K562 (cell line): Measurements from ENCODE around the gene FREM1. TPM values are rescaled to one million over a fixed set of nuclear protein-coding genes. Genes with fewer than 3 reads are reported as not detected.

Experiments used
- ATAC-seq: fragments of 200-7000 bp; cut with Tn5 transposase; 3 replicates; pipeline ENCODE4 v1.9.1; 2020; ENCODE audit warnings: moderate library complexity
- BruUV-seq: library from RNA; stranded (reverse); fragments of 400-500 nt; replicated peaks from 2 replicates; lab custom pipeline; 2021; lab: Mats Ljungman, UMichigan
- CTCF ChIA-PET: fragments of 300-600 bp; formaldehyde crosslinking; extraction: SDS; loops from one replicate; lab custom pipeline; 2021; ENCODE audit warnings: low intra/inter-chr PET ratio; lab: Yijun Ruan, JAX
- POLR2A ChIA-PET: fragments of 300-600, 350-650 bp; sonication (Branson Sonifier 250); formaldehyde crosslinking; extraction: SDS; loops from one replicate; lab custom pipeline; 2021; ENCODE audit warnings: antibody characterized with exemption, inconsistent platforms; lab: Yijun Ruan, JAX
- DNase-seq, 4 experiments: peaks; one replicate each; pipeline versions ENCODE4 v3.0.0 to v3.0.0-alpha.2; 2011 to 2018; ENCODE audit warnings: low spot score in 3 of 4, mixed read lengths in 3 of 4; ENCODE audit errors: extremely low read depth in 1 of 4
- FAIRE-seq: peaks from 2 replicates; lab custom pipeline; 2011; peaks lifted over from hg19 to GRCh38; lab: Jason Lieb, UNC
- H2AFZ ChIP-seq: 2 replicates; pipeline ENCODE4 v1.6.0; 2011; ENCODE audit warnings: low read depth, low read length, control low read depth, inconsistent platforms
- H3K27ac ChIP-seq: fragments of 200-600 bp; 3 replicates; pipeline ENCODE4 v1.8.0; 2011; ENCODE audit warnings: low read depth, mild to moderate bottlenecking, control low read depth, inconsistent platforms, low read length, moderate library complexity, mixed read lengths; ENCODE audit errors: extremely low read depth
- H3K27me3 ChIP-seq, 2 experiments: fragments of 300-600 bp in 1 of 2; 2 replicates in 1 of 2; 3 replicates in 1 of 2; pipeline versions ENCODE4 v1.6.0 to v1.8.0; 2011; ENCODE audit warnings: inconsistent platforms in 2 of 2, low read length in 2 of 2, mild to moderate bottlenecking in 1 of 2, mixed read lengths in 1 of 2, moderate library complexity in 1 of 2; ENCODE audit not compliant: control insufficient read depth in 2 of 2, insufficient read depth in 2 of 2
- H3K36me3 ChIP-seq: fragments of 300-600 bp; 3 replicates; pipeline ENCODE4 v1.8.0; 2011; ENCODE audit warnings: mild to moderate bottlenecking, low read length, inconsistent platforms; ENCODE audit not compliant: control insufficient read depth, insufficient read depth
- H3K4me1 ChIP-seq, 2 experiments: fragments of 200-600 bp in 1 of 2; replicated peaks in 1 of 2; 2 replicates in 1 of 2; 3 replicates in 1 of 2; pipeline versions ENCODE4 v1.5.1 to v1.8.0; 2011; ENCODE audit warnings: inconsistent platforms in 2 of 2, low read length in 2 of 2, mild to moderate bottlenecking in 1 of 2, mixed read lengths in 1 of 2, moderate library complexity in 1 of 2; ENCODE audit not compliant: control insufficient read depth in 2 of 2, insufficient read depth in 2 of 2
- H3K4me2 ChIP-seq: 2 replicates; pipeline ENCODE4 v1.6.1; 2011; ENCODE audit warnings: low read length, control low read depth, inconsistent platforms, mixed read lengths; ENCODE audit not compliant: insufficient read depth
- H3K4me3 ChIP-seq: fragments of 200-600 bp; sonication (generic), shearing (Covaris generic); 2 replicates; pipeline ENCODE4 v1.5.1; 2016; ENCODE audit warnings: control low read depth, inconsistent platforms
- H3K79me2 ChIP-seq: fragments of 200-600 bp; 3 replicates; pipeline ENCODE4 v1.8.0; 2011; ENCODE audit warnings: low read length, inconsistent platforms; ENCODE audit not compliant: control insufficient read depth, insufficient read depth
- H3K9ac ChIP-seq, 2 experiments: 2 replicates each; pipeline versions ENCODE4 v1.6.0 to v1.6.1; 2011; ENCODE audit warnings: low read depth in 2 of 2, low read length in 2 of 2, control low read depth in 1 of 2, inconsistent platforms in 1 of 2, mild to moderate bottlenecking in 1 of 2, mixed read lengths in 1 of 2; ENCODE audit not compliant: insufficient read depth in 1 of 2
- H3K9me1 ChIP-seq: one replicate; pipeline ENCODE4 v1.6.0; 2011; ENCODE audit warnings: inconsistent platforms, mild to moderate bottlenecking, low read length, moderate library complexity; ENCODE audit not compliant: control insufficient read depth, insufficient read depth
- H3K9me3 ChIP-seq: replicated peaks from 2 replicates; pipeline ENCODE4 v1.5.1; 2011; ENCODE audit warnings: low read depth, low read length, inconsistent platforms; ENCODE audit not compliant: control insufficient read depth, insufficient read depth
- H4K20me1 ChIP-seq: replicated peaks from 2 replicates; pipeline ENCODE4 v1.6.1; 2011; ENCODE audit warnings: low read length, inconsistent platforms, mixed read lengths; ENCODE audit not compliant: control insufficient read depth, insufficient read depth
- MEIS2 ChIP-seq: fragments of 450-650 bp; IDR thresholded peaks from 2 replicates; pipeline ENCODE4 v1.6.1; 2014; ENCODE audit warnings: mild to moderate bottlenecking; ENCODE audit not compliant: partially characterized antibody
- WGBS: fragments of 100-300 bp; shearing (Covaris generic); methylation state at CpG from one replicate; pipeline ENCODE4 v1.1.6; 2016; ENCODE audit warnings: low coverage, mixed read lengths; ENCODE audit not compliant: insufficient coverage; ENCODE audit errors: missing lambda C conversion rate; 5-methylcytosine and 5-hydroxymethylcytosine counted together
- in situ Hi-C: fragments of 300-500 bp; cut with MboI; formaldehyde crosslinking; loops from 4 replicates; pipeline ENCODE4 v1.15.0; 2018; ENCODE audit warnings: inconsistent platforms, mixed read lengths
- intact Hi-C: fragments of 100-400 bp; cut with micrococcal nuclease; formaldehyde crosslinking; loops from 2 replicates; pipeline ENCODE4 v1.14.2; 2022
- polyA plus RNA-seq, 8 experiments: library from polyadenylated mRNA; depleted of rRNA in 4 of 8; stranded (reverse) in 5 of 8; unstranded in 3 of 8; fragments of >200 nt; fragmentation: Nextera tagmentation in 2 of 8; fragmentation: Illumina TruSeq in 1 of 8; extraction: Ambion mirVana in 2 of 8; extraction: Trizol in 1 of 8; gene quantifications; 2 replicates each; pipeline versions ENCODE4 v1.2.1 to v1.2.3, GENCODE V29; 2011 to 2014; ENCODE audit warnings: inconsistent platforms in 1 of 8, missing spikeins in 1 of 8
- total RNA-seq, 7 experiments: library from RNA; depleted of rRNA in 6 of 7; stranded (reverse); fragments of >200 nt in 6 of 7; fragmentation: Illumina TruSeq in 2 of 7; extraction: Trizol in 2 of 7; gene quantifications; 2 replicates each; pipeline versions ENCODE4 v1.2.1 to v1.2.3, GENCODE V29; 2011 to 2021; ENCODE audit warnings: low replicate concordance in 1 of 7
- TF ChIP-seq, protein P1 (sequence below): fragments of 450-650 bp; IDR thresholded peaks from 2 replicates; pipeline ENCODE4 v1.6.1; 2016
- TF ChIP-seq, protein P2 (sequence below), 2 experiments: fragments of 450-650 bp in 1 of 2; IDR thresholded peaks; 2 replicates each; pipeline ENCODE4 v1.6.1; 2011 to 2017; ENCODE audit warnings: low read depth in 2 of 2, antibody characterized with exemption in 1 of 2, borderline replicate concordance in 1 of 2, low read length in 1 of 2, mild to moderate bottlenecking in 1 of 2, mixed read lengths in 1 of 2; ENCODE audit not compliant: control insufficient read depth in 1 of 2
- TF ChIP-seq, protein P3 (sequence below), 2 experiments: IDR thresholded peaks in 1 of 2; conservative IDR thresholded peaks in 1 of 2; 2 replicates each; pipeline ENCODE4 v1.6.1; 2016; ENCODE audit warnings: low read depth in 2 of 2, mild to moderate bottlenecking in 1 of 2, missing compliant biosample characterization in 1 of 2, missing genetic modification characterization in 1 of 2, moderate library complexity in 1 of 2
- TF ChIP-seq, protein P4 (sequence below): fragments of 450-650 bp; IDR thresholded peaks from 2 replicates; pipeline ENCODE4 v1.7.1; 2018; ENCODE audit warnings: mild to moderate bottlenecking, low read depth; ENCODE audit not compliant: partially characterized antibody

FREM1 gene
- total and polyA plus RNA-seq, 9 of the 15 experiments (the other 6 are each of a cell fraction or from before 2014, with no cell fraction given), result 0.03 to 0.24 (median 0.13) TPM; not detected in 2

DNA sequence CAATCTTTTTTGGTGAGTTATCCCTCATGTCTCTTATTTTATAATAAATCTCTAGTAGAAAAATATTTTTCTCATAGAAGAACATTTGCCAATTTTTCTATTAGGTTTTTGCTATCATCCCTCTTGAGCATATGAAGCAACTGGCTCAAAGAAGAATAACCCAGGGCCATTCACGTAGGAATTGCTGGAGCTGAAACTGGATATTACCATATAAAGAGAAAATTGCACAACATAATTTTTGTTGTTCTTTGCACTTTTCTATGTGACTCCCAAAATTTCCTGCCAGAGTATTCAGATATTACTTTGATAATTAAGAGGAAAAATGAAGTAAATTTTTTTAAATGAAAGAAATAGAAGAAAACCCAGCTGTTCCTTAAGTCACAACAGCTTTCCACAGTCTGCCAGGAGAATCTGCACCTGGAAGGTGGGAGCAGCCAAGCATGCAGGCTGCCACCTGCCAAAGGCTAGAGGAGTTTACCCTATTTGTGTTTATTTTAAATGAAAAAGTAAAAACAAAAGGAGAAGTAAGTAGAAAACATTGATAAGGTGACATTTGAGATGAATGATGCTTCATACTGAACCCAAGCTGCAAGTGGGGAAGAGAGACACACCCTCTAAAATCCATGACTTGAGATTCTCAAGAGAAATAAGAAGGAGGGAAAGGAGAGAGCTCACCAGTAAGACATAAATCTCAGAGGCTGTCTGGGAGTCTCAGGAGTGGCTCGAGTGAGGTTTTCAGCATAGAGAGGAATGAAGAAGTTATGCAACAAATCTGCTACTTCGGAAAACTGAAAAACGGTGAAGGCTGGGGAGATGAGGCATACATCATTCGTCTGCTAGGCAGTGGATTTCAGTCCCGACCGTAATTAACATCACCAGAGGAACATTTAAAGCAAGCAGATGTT, 31.5 kb upstream of the FREM1 start:
- 0% methylated on average over 7 of the region's 7 CpGs for WGBS
- TF ChIP-seq, protein P1, sequence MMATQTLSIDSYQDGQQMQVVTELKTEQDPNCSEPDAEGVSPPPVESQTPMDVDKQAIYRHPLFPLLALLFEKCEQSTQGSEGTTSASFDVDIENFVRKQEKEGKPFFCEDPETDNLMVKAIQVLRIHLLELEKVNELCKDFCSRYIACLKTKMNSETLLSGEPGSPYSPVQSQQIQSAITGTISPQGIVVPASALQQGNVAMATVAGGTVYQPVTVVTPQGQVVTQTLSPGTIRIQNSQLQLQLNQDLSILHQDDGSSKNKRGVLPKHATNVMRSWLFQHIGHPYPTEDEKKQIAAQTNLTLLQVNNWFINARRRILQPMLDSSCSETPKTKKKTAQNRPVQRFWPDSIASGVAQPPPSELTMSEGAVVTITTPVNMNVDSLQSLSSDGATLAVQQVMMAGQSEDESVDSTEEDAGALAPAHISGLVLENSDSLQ, result 0 out of 2 replicates have a peak, but pooled peaks have one; percentile 7
- TF ChIP-seq, protein P2, sequence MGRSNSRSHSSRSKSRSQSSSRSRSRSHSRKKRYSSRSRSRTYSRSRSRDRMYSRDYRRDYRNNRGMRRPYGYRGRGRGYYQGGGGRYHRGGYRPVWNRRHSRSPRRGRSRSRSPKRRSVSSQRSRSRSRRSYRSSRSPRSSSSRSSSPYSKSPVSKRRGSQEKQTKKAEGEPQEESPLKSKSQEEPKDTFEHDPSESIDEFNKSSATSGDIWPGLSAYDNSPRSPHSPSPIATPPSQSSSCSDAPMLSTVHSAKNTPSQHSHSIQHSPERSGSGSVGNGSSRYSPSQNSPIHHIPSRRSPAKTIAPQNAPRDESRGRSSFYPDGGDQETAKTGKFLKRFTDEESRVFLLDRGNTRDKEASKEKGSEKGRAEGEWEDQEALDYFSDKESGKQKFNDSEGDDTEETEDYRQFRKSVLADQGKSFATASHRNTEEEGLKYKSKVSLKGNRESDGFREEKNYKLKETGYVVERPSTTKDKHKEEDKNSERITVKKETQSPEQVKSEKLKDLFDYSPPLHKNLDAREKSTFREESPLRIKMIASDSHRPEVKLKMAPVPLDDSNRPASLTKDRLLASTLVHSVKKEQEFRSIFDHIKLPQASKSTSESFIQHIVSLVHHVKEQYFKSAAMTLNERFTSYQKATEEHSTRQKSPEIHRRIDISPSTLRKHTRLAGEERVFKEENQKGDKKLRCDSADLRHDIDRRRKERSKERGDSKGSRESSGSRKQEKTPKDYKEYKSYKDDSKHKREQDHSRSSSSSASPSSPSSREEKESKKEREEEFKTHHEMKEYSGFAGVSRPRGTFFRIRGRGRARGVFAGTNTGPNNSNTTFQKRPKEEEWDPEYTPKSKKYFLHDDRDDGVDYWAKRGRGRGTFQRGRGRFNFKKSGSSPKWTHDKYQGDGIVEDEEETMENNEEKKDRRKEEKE (IDR thresholded peaks at IDR 0.05; ENCODE audit: borderline replicate concordance in 1 of 2, control insufficient read depth in 1 of 2, low read depth in 2 of 2, low read length in 1 of 2), result no peak
- TF ChIP-seq, protein P3, sequence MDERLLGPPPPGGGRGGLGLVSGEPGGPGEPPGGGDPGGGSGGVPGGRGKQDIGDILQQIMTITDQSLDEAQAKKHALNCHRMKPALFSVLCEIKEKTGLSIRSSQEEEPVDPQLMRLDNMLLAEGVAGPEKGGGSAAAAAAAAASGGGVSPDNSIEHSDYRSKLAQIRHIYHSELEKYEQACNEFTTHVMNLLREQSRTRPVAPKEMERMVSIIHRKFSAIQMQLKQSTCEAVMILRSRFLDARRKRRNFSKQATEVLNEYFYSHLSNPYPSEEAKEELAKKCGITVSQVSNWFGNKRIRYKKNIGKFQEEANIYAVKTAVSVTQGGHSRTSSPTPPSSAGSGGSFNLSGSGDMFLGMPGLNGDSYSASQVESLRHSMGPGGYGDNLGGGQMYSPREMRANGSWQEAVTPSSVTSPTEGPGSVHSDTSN (CRISPR knock-in tag; IDR thresholded peaks at IDR 0.05; ENCODE audit: low read depth), result no peak
- TF ChIP-seq, protein P3 (tag; conservative IDR thresholded peaks at IDR 0.05; ENCODE audit: low read depth), result peak; percentile 77
- TF ChIP-seq, protein P4, sequence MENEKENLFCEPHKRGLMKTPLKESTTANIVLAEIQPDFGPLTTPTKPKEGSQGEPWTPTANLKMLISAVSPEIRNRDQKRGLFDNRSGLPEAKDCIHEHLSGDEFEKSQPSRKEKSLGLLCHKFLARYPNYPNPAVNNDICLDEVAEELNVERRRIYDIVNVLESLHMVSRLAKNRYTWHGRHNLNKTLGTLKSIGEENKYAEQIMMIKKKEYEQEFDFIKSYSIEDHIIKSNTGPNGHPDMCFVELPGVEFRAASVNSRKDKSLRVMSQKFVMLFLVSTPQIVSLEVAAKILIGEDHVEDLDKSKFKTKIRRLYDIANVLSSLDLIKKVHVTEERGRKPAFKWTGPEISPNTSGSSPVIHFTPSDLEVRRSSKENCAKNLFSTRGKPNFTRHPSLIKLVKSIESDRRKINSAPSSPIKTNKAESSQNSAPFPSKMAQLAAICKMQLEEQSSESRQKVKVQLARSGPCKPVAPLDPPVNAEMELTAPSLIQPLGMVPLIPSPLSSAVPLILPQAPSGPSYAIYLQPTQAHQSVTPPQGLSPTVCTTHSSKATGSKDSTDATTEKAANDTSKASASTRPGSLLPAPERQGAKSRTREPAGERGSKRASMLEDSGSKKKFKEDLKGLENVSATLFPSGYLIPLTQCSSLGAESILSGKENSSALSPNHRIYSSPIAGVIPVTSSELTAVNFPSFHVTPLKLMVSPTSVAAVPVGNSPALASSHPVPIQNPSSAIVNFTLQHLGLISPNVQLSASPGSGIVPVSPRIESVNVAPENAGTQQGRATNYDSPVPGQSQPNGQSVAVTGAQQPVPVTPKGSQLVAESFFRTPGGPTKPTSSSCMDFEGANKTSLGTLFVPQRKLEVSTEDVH, result no peak
- TF ChIP-seq MEIS2, result peak; percentile 54
- TF ChIP-seq, all 486 proteins: peak for 3

More for the DNA sequence above, 31.5 kb upstream of the FREM1 start:
- Histone ChIP-seq H3K27me3 (no peaks in the 10 kb centered on the region), H3K9me3 (no peaks in the 10 kb centered on the region), H3K4me1 (no peaks in the 10 kb centered on the region), H3K9me1 (no peaks in the 10 kb centered on the region), H2AFZ (no peak overlapping the region), H3K9ac (no peak overlapping the region), H3K79me2 (no peaks in the 10 kb centered on the region), H3K4me2 (no peak overlapping the region), H3K4me3 (no peak overlapping the region), H3K27ac (no peak overlapping the region), H4K20me1 (no peaks in the 10 kb centered on the region), H3K36me3 (no peaks in the 10 kb centered on the region)
- FAIRE-seq (no peak), ATAC-seq (no peak), DNase-seq (no peak)
- no TSS peak for BruUV-seq
- ChIA-PET POLR2A (no interaction called here), CTCF (no interaction called here)
- in situ Hi-C loops (no loop called here), intact Hi-C loops (no loop called here)
